ENCODE results near the gene ZNF267. TPM values are rescaled to one million over a fixed set of nuclear protein-coding genes. Genes with fewer than 3 reads are reported as not detected.
"Not testable (repeated sequence)": the region's sequence is repeated elsewhere in the genome, so short reads cannot be mapped to it uniquely, and the experiment has no call there.

The ZNF267 gene
- total RNA-seq, 4 donors from 2014 or later, result 6.1 to 9.1 (median 7.4) TPM

GRCh38 chr16:31879937-31880321 is 6.3 kb downstream of the ZNF267 start:
- DNase-seq (ENCODE audit: extremely low spot score), result no peak
- H3K27ac ChIP-seq (replicated peaks in 1 of 4), result peak overlapping the region; percentile 31 to 64 (median 54)
- intact Hi-C loops (cut with DNase I), result loop anchor here (10.0 kb wide), 1 partner anchor 165 kb away; a partner anchor contains a TSS
- peaks cover 0 to 7% (median 3%) of the 10 kb centered on the region in 4 donors for H3K36me3 ChIP-seq
- no peak for TF ChIP-seq CTCF (IDR thresholded peaks at IDR 0.05)
- H3K4me1 ChIP-seq, result peaks cover 28 to 59% (median 57%) of the 10 kb centered on the region in 4 donors
- H3K9me3 ChIP-seq, result no peaks in the 10 kb centered on the region
- H3K27me3 ChIP-seq, result no peaks in the 10 kb centered on the region
- WGBS, result 18% methylated on average over 1 of the region's 1 CpG
- no peak overlapping the region for H3K4me3 ChIP-seq

GRCh38 chr16:31880322-31880979 is 6.8 kb downstream of the ZNF267 start:
- no peak overlapping the region for H3K4me3 ChIP-seq
- DNase-seq (ENCODE audit: extremely low spot score), result no peak
- no peaks in the 10 kb centered on the region for H3K27me3 ChIP-seq
- intact Hi-C loops (cut with DNase I), result no loop called here
- WGBS, result 23% methylated on average over 3 of the region's 3 CpGs
- H3K9me3 ChIP-seq, result no peaks in the 10 kb centered on the region
- H3K4me1 ChIP-seq, result peaks cover 23 to 54% (median 52%) of the 10 kb centered on the region in 4 donors
- peaks cover 0 to 12% (median 6%) of the 10 kb centered on the region in 4 donors for H3K36me3 ChIP-seq
- TF ChIP-seq CTCF (IDR thresholded peaks at IDR 0.05), result no peak
- no peak for TF ChIP-seq EP300 (IDR thresholded peaks at IDR 0.05)
- TF ChIP-seq POLR2AphosphoS5 (IDR thresholded peaks at IDR 0.05), result no peak
- no peak for TF ChIP-seq POLR2A (IDR thresholded peaks at IDR 0.05; ENCODE audit: low read depth)
- peak overlapping the region; percentile 31 to 64 (median 54) for H3K27ac ChIP-seq (replicated peaks in 1 of 4)

- H3K4me3 ChIP-seq, result no peak overlapping the region
- intact Hi-C loops (cut with DNase I), result no loop called here
- 96% methylated on average over 4 of the region's 4 CpGs for WGBS
- peaks cover under 1 to 5% (median 3%) of the 10 kb centered on the region in 4 donors for H3K4me1 ChIP-seq
- no peak for TF ChIP-seq POLR2A (IDR thresholded peaks at IDR 0.05; ENCODE audit: low read depth)
- TF ChIP-seq POLR2AphosphoS5 (IDR thresholded peaks at IDR 0.05), result no peak
- no peak for TF ChIP-seq CTCF (IDR thresholded peaks at IDR 0.05)
- no peak for TF ChIP-seq EP300 (IDR thresholded peaks at IDR 0.05)
- no peak for DNase-seq (ENCODE audit: extremely low spot score)
- peaks cover 5 to 40% (median 20%) of the 10 kb centered on the region in 4 donors for H3K36me3 ChIP-seq
- no peaks in the 10 kb centered on the region for H3K9me3 ChIP-seq
- H3K27ac ChIP-seq (replicated peaks in 1 of 4), result no peak overlapping the region
- no peaks in the 10 kb centered on the region for H3K27me3 ChIP-seq
These were observed 12.6 kb downstream of the ZNF267 start for GRCh38 chr16:31886227-31886626.

GRCh38 chr16:31888735-31889134 is 15.1 kb downstream of the ZNF267 start:
- intact Hi-C loops (cut with DNase I), result no loop called here
- Histone ChIP-seq H3K27ac (replicated peaks in 1 of 4) (no peak overlapping the region), H3K36me3 (peaks cover 5 to 65% (median 44%) of the 10 kb centered on the region in 4 donors), H3K9me3 (no peaks in the 10 kb centered on the region), H3K4me3 (no peak overlapping the region), H3K27me3 (no peaks in the 10 kb centered on the region), H3K4me1 (peaks cover 0 to 2% (median 0%) of the 10 kb centered on the region in 4 donors)
- no peak for DNase-seq (ENCODE audit: extremely low spot score)
- no peak for TF ChIP-seq CTCF (IDR thresholded peaks at IDR 0.05)
- TF ChIP-seq EP300 (IDR thresholded peaks at IDR 0.05), result no peak
- TF ChIP-seq POLR2A (IDR thresholded peaks at IDR 0.05; ENCODE audit: low read depth), result no peak
- TF ChIP-seq POLR2AphosphoS5 (IDR thresholded peaks at IDR 0.05), result no peak

GRCh38 chr16:31892111-31892510 is 18.5 kb downstream of the ZNF267 start:
- H3K4me3 ChIP-seq; intact Hi-C loops (cut with DNase I); H3K9me3 ChIP-seq; DNase-seq (ENCODE audit: extremely low spot score); H3K27me3 ChIP-seq; H3K27ac ChIP-seq (replicated peaks in 1 of 4): not testable (repeated sequence)
- whole genome bisulfite sequencing, result 98% methylated on average over 4 of the region's 4 CpGs
- peaks cover 20 to 69% (median 57%) of the 10 kb centered on the region in 4 donors for H3K36me3 ChIP-seq
- H3K4me1 ChIP-seq, result peaks cover 0 to 15% (median under 1%) of the 10 kb centered on the region in 4 donors
